GM23248 (cell line): ENCODE data around the gene AFP.

Experiments
- EZH2 ChIP-seq: fragments of 200-600 bp; sonication (generic); IDR thresholded peaks from 2 replicates; pipeline ENCODE4 v1.6.1; 2018; ENCODE audit warnings: antibody characterized with exemption, mild to moderate bottlenecking; ENCODE audit not compliant: insufficient read depth, poor library complexity, severe bottlenecking
- EZH2phosphoT487 ChIP-seq: fragments of 200-600 bp; sonication (generic); IDR thresholded peaks from 2 replicates; pipeline ENCODE4 v1.6.1; 2018; ENCODE audit warnings: antibody characterized with exemption, moderate library complexity, mild to moderate bottlenecking, low read depth; ENCODE audit not compliant: insufficient read depth

GRCh38 chr4:73442275-73442674 is 6.3 kb downstream of the AFP start:
- TF ChIP-seq EZH2 (no peak), EZH2phosphoT487 (no peak)
